Fibroblast of lung (primary cell): ENCODE measurements around the gene NUDT6.

ENCODE experiments used
- CTCF ChIP-seq, 2 donors: IDR thresholded peaks in 1 of 2; conservative IDR thresholded peaks in 1 of 2; 1 replicate in 1 of 2; 2 replicates in 1 of 2; pipeline ENCODE4 v1.5.1; 2011 to 2012; ENCODE audit warnings: low read length in 2 of 2, control low read depth in 1 of 2, inconsistent platforms in 1 of 2, low read depth in 1 of 2, mild to moderate bottlenecking in 1 of 2
- EZH2 ChIP-seq: IDR thresholded peaks from 2 replicates; pipeline ENCODE4 v1.5.1; 2012; ENCODE audit warnings: low read length, control low read depth, mild to moderate bottlenecking; ENCODE audit errors: missing control alignments

DNA sequence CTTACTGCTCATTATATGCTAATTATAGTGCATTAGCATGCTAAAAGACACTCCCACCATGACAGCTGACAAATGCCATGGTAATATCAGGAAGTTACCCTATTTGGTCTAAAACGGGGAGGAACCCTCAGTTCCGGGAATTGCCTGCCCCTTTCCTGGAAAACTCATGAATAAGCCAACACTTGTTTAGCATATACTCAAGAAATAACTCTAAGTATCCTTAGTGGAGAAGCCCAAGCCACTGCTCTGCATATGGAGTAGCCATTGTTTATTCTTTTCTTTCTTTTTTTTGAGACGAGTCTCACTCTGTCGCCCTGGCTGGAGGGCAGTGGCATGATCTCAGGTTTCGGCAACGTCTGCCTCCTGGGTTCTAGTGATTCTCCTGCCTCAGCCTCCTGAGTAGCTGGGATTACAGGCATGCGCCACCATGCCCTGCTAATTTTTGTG, 15.5 kb downstream of the NUDT6 start:
- TF ChIP-seq CTCF (conservative IDR thresholded peaks at IDR 0.05 in 1 of 2, IDR thresholded peaks at IDR 0.05 in 1 of 2; ENCODE audit: low read depth in 1 of 2, low read length in 2 of 2) (no peak), EZH2 (no peak)
